Suprapubic skin (tissue), 4 donors: ENCODE data around the gene ERCC8. TPM values are rescaled to one million over a fixed set of nuclear protein-coding genes. Genes with fewer than 3 reads are reported as not detected.

Experiments used
- DNase-seq, 2 donors: peaks; one replicate each; pipeline ENCODE4 v3.0.0-alpha.2; 2019; ENCODE audit warnings: low spot score in 2 of 2
- H3K27ac ChIP-seq: fragments of 200-600 bp; sonication (generic); one replicate; pipeline ENCODE4 v1.5.1; 2019
- H3K27me3 ChIP-seq: fragments of 200-600 bp; sonication (generic); one replicate; pipeline ENCODE4 v1.5.1; 2019
- H3K36me3 ChIP-seq: fragments of 200-600 bp; sonication (generic); one replicate; pipeline ENCODE4 v1.5.1; 2019
- H3K4me1 ChIP-seq: fragments of 200-600 bp; sonication (generic); one replicate; pipeline ENCODE4 v1.5.1; 2019
- H3K4me3 ChIP-seq: fragments of 200-600 bp; sonication (generic); one replicate; pipeline ENCODE4 v1.5.1; 2019; ENCODE audit warnings: mild to moderate bottlenecking
- H3K9me3 ChIP-seq: fragments of 200-600 bp; sonication (generic); one replicate; pipeline ENCODE4 v1.5.1; 2019
- CTCF ChIP-seq, 2 donors: fragments of 200-600 bp in 1 of 2; fragments of 450-650 bp in 1 of 2; sonication (generic) in 1 of 2; IDR thresholded peaks; one replicate each; pipeline ENCODE4 v1.5.1; 2016 to 2019; ENCODE audit warnings: antibody characterized with exemption in 2 of 2, mild to moderate bottlenecking in 1 of 2, moderate library complexity in 1 of 2
- EP300 ChIP-seq: sonication (generic); formaldehyde crosslinking; IDR thresholded peaks from one replicate; pipeline ENCODE4 v1.6.1; 2017; ENCODE audit warnings: antibody characterized with exemption
- POLR2A ChIP-seq, 2 donors: fragments of 450-650 bp; IDR thresholded peaks; one replicate each; pipeline ENCODE4 v1.6.1; 2017; ENCODE audit warnings: antibody characterized with exemption in 2 of 2, mild to moderate bottlenecking in 2 of 2, moderate library complexity in 2 of 2
- POLR2AphosphoS5 ChIP-seq, 3 donors: sonication (generic); formaldehyde crosslinking; IDR thresholded peaks; one replicate each; pipeline ENCODE4 v1.6.1; 2017; ENCODE audit warnings: antibody characterized with exemption in 3 of 3
- WGBS: methylation state at CpG from one replicate; pipeline ENCODE4 v1.1.5; 2018; 5-methylcytosine and 5-hydroxymethylcytosine counted together
- total RNA-seq, 4 donors: library from RNA; depleted of rRNA; stranded (reverse); fragments of >200 nt; gene quantifications; one replicate each; pipeline ENCODE4 v1.1.0, GENCODE V29; 2016

ERCC8 gene
- total RNA-seq, 4 donors from 2014 or later: 6.7 to 14.9 (median 11.9) TPM

- TF ChIP-seq POLR2A (IDR thresholded peaks at IDR 0.05) (no peak), CTCF (IDR thresholded peaks at IDR 0.05) (no peak), EP300 (no peak), POLR2AphosphoS5 (IDR thresholded peaks at IDR 0.05) (no peak)
- Histone ChIP-seq H3K36me3 (no peaks in the 10 kb centered on the region), H3K27me3 (no peaks in the 10 kb centered on the region), H3K9me3 (no peaks in the 10 kb centered on the region), H3K27ac (peak overlapping the region; percentile 85), H3K4me3 (peak overlapping the region; percentile 69), H3K4me1 (peaks cover 18% of the 10 kb centered on the region)
- 0% methylated on average over 18 of the region's 18 CpGs for WGBS
- DNase-seq: peak in 1 of 2 donors; percentile 64
These were observed 930 bp upstream of the ERCC8 start for GRCh38 chr5:60945813-60946187.

- Histone ChIP-seq H3K4me3 (no peak overlapping the region), H3K27ac (no peak overlapping the region), H3K4me1 (peaks cover 18% of the 10 kb centered on the region), H3K9me3 (no peaks in the 10 kb centered on the region), H3K27me3 (no peaks in the 10 kb centered on the region), H3K36me3 (no peaks in the 10 kb centered on the region)
- no peak for DNase-seq
- TF ChIP-seq POLR2AphosphoS5 (IDR thresholded peaks at IDR 0.05): no peak
- TF ChIP-seq EP300: no peak
- no peak for TF ChIP-seq POLR2A (IDR thresholded peaks at IDR 0.05)
- no peak for TF ChIP-seq CTCF (IDR thresholded peaks at IDR 0.05)
- WGBS: 66% methylated on average over 3 of the region's 3 CpGs
These were observed 1.2 kb downstream of the ERCC8 start for GRCh38 chr5:60943624-60944023.

GRCh38 chr5:60929024-60929423, 15.8 kb downstream of the ERCC8 start:
- no peak overlapping the region for H3K4me3 ChIP-seq
- peaks cover 12% of the 10 kb centered on the region for H3K36me3 ChIP-seq
- no peak overlapping the region for H3K27ac ChIP-seq
- no peak for TF ChIP-seq EP300
- no peak for TF ChIP-seq CTCF (IDR thresholded peaks at IDR 0.05)
- no peak for TF ChIP-seq POLR2A (IDR thresholded peaks at IDR 0.05)
- no peak for TF ChIP-seq POLR2AphosphoS5 (IDR thresholded peaks at IDR 0.05)
- no peaks in the 10 kb centered on the region for H3K27me3 ChIP-seq
- 75% methylated on average over 6 of the region's 6 CpGs for WGBS
- no peaks in the 10 kb centered on the region for H3K9me3 ChIP-seq
- DNase-seq: no peak
- H3K4me1 ChIP-seq: no peaks in the 10 kb centered on the region

GRCh38 chr5:60927450-60927849, 17.4 kb downstream of the ERCC8 start:
- no peak overlapping the region for H3K27ac ChIP-seq
- no peaks in the 10 kb centered on the region for H3K27me3 ChIP-seq
- H3K4me3 ChIP-seq: no peak overlapping the region
- no peak for TF ChIP-seq EP300
- no peak for TF ChIP-seq CTCF (IDR thresholded peaks at IDR 0.05)
- TF ChIP-seq POLR2A (IDR thresholded peaks at IDR 0.05): no peak
- no peak for TF ChIP-seq POLR2AphosphoS5 (IDR thresholded peaks at IDR 0.05)
- H3K4me1 ChIP-seq: no peaks in the 10 kb centered on the region
- peaks cover 12% of the 10 kb centered on the region for H3K36me3 ChIP-seq
- H3K9me3 ChIP-seq: no peaks in the 10 kb centered on the region
- DNase-seq: no peak

GRCh38 chr5:60918466-60918865, 26.4 kb downstream of the ERCC8 start:
- Histone ChIP-seq H3K4me3 (no peak overlapping the region), H3K9me3 (no peaks in the 10 kb centered on the region), H3K36me3 (peaks cover 18% of the 10 kb centered on the region), H3K4me1 (no peaks in the 10 kb centered on the region), H3K27me3 (no peaks in the 10 kb centered on the region), H3K27ac (no peak overlapping the region)
- TF ChIP-seq CTCF (IDR thresholded peaks at IDR 0.05): no peak
- no peak for TF ChIP-seq POLR2AphosphoS5 (IDR thresholded peaks at IDR 0.05)
- TF ChIP-seq EP300: no peak
- TF ChIP-seq POLR2A (IDR thresholded peaks at IDR 0.05): no peak
- 96% methylated on average over 2 of the region's 2 CpGs for whole genome bisulfite sequencing
- no peak for DNase-seq
